RPMI8226 (cell line): Measurements from ENCODE around the gene PACSIN3.
A peak's percentile ranks its signal among the peaks of the same experiment; 100 is the strongest.

ENCODE experiments used
- DNase-seq: peaks from one replicate; pipeline ENCODE4 v3.0.0-alpha.2; 2015

Gene PACSIN3

GRCh38 chr11:47175746-47176327, 10.4 kb downstream of the PACSIN3 start:
- DNase-seq: peak; percentile 76

- DNase-seq: no peak
Measured at GRCh38 chr11:47172740-47173336, 13.4 kb downstream of the PACSIN3 start.

GRCh38 chr11:47171856-47172255, 14.4 kb downstream of the PACSIN3 start:
- no peak for DNase-seq

GRCh38 chr11:47171061-47171838, 15.0 kb downstream of the PACSIN3 start:
- no peak for DNase-seq

- no peak for DNase-seq
Measured at GRCh38 chr11:47166368-47166767, 19.9 kb downstream of the PACSIN3 start.

GRCh38 chr11:47165253-47165840, 20.9 kb downstream of the PACSIN3 start:
- no peak for DNase-seq

- no peak for DNase-seq
Measured at GRCh38 chr11:47164321-47164720, 21.9 kb downstream of the PACSIN3 start.

- DNase-seq: no peak
Measured at GRCh38 chr11:47163898-47164297, 22.3 kb downstream of the PACSIN3 start.

GRCh38 chr11:47163193-47163592, 23.0 kb downstream of the PACSIN3 start:
- DNase-seq: no peak

- DNase-seq: no peak
Measured at GRCh38 chr11:47162426-47162825, 23.8 kb downstream of the PACSIN3 start.

GRCh38 chr11:47161890-47162289, 24.3 kb downstream of the PACSIN3 start:
- DNase-seq: no peak

- peak; percentile 78 for DNase-seq
Measured at GRCh38 chr11:47161134-47161854, 24.9 kb downstream of the PACSIN3 start.

- DNase-seq: no peak
Measured at GRCh38 chr11:47160753-47161133, 25.5 kb downstream of the PACSIN3 start.

- DNase-seq: no peak
Measured at GRCh38 chr11:47158242-47158641, 28.0 kb downstream of the PACSIN3 start.

- no peak for DNase-seq
Measured at GRCh38 chr11:47157805-47158204, 28.4 kb downstream of the PACSIN3 start.

- DNase-seq: no peak
Measured at GRCh38 chr11:47156951-47157350, 29.3 kb downstream of the PACSIN3 start.

- no peak for DNase-seq
Measured at GRCh38 chr11:47156333-47156732, 29.9 kb downstream of the PACSIN3 start.

GRCh38 chr11:47155879-47156278, 30.4 kb downstream of the PACSIN3 start:
- no peak for DNase-seq

- no peak for DNase-seq
Measured at GRCh38 chr11:47154616-47155570, 31.3 kb downstream of the PACSIN3 start.

- peak; percentile 71 for DNase-seq
Measured at GRCh38 chr11:47152953-47153950, 33.0 kb downstream of the PACSIN3 start.
